SU-DHL-6 (cell line): ENCODE measurements around the gene MAST2.

Source experiments
- H2AFZ ChIP-seq: fragments of 200-600 bp; sonication (generic); 2 replicates; pipeline ENCODE4 v1.6.1; 2014; ENCODE audit warnings: low read depth, mild to moderate bottlenecking, moderate library complexity, mixed read lengths, antibody characterized with exemption, low read length; ENCODE audit not compliant: severe bottlenecking
- H3F3A ChIP-seq: fragments of 200-600 bp; shearing (Covaris generic); 2 replicates; pipeline ENCODE4 v1.6.0; 2016; ENCODE audit warnings: antibody characterized with exemption, mild to moderate bottlenecking; ENCODE audit not compliant: insufficient read depth
- H3K27ac ChIP-seq: fragments of 200-600 bp; sonication (generic); 2 replicates; pipeline ENCODE4 v1.5.1; 2016; ENCODE audit warnings: low read depth, mild to moderate bottlenecking, low read length, moderate library complexity, mixed read lengths
- H3K27me3 ChIP-seq: fragments of 200-600 bp; sonication (generic), shearing (Covaris generic); 2 replicates; pipeline ENCODE4 v1.6.0; 2014; ENCODE audit warnings: mild to moderate bottlenecking, low read length
- H3K36me3 ChIP-seq: fragments of 200-600 bp; sonication (generic); 2 replicates; pipeline ENCODE4 v1.6.1; 2014; ENCODE audit warnings: mild to moderate bottlenecking, low read length, mixed read lengths
- H3K4me2 ChIP-seq: fragments of 300-600, 200-600 bp; shearing (Covaris generic), sonication (generic); 2 replicates; pipeline ENCODE4 v1.6.0; 2014; ENCODE audit warnings: low read length, low read depth, mild to moderate bottlenecking; ENCODE audit not compliant: poor library complexity, severe bottlenecking
- H3K4me3 ChIP-seq: fragments of 200-600 bp; sonication (generic); 2 replicates; pipeline ENCODE4 v1.5.1; 2014; ENCODE audit warnings: antibody characterized with exemption, low read length, mild to moderate bottlenecking, mixed read lengths; ENCODE audit not compliant: insufficient read depth, poor library complexity, severe bottlenecking
- H3K79me2 ChIP-seq: fragments of 200-600 bp; sonication (generic); 2 replicates; pipeline ENCODE4 v1.6.1; 2014; ENCODE audit warnings: mild to moderate bottlenecking, low read length, moderate library complexity; ENCODE audit not compliant: insufficient read depth
- H3K9ac ChIP-seq: fragments of 200-600 bp; sonication (generic); 2 replicates; pipeline ENCODE4 v1.7.0; 2014; ENCODE audit warnings: mild to moderate bottlenecking, low read length
- H3K9me2 ChIP-seq: fragments of 200-600 bp; sonication (generic); replicated peaks from 2 replicates; pipeline ENCODE4 v1.6.1; 2014; ENCODE audit warnings: low read length; ENCODE audit not compliant: insufficient read depth
- H3K9me3 ChIP-seq: fragments of 200-600 bp; sonication (generic); 2 replicates; pipeline ENCODE4 v1.6.1; 2014; ENCODE audit warnings: low read length, mixed read lengths; ENCODE audit not compliant: insufficient read depth
- H4K20me1 ChIP-seq: fragments of 200-600 bp; sonication (generic); 2 replicates; pipeline ENCODE4 v1.6.1; 2014; ENCODE audit warnings: low read depth, mild to moderate bottlenecking, antibody characterized with exemption, low read length, moderate library complexity, mixed read lengths
- EZH2phosphoT487 ChIP-seq: fragments of 200-600 bp; sonication (generic), shearing (Covaris generic); conservative IDR thresholded peaks from 2 replicates; pipeline ENCODE4 v1.6.1; 2018; ENCODE audit warnings: mild to moderate bottlenecking, antibody characterized with exemption, low read length, moderate library complexity, mixed read lengths
- TF ChIP-seq, protein P1 (sequence below): fragments of 200-600 bp; sonication (generic); IDR thresholded peaks from one replicate; pipeline ENCODE4 v1.5.1; 2017; ENCODE audit warnings: antibody characterized with exemption, mild to moderate bottlenecking, low read length, moderate library complexity; ENCODE audit not compliant: insufficient read depth, poor library complexity, severe bottlenecking

The MAST2 gene

DNA sequence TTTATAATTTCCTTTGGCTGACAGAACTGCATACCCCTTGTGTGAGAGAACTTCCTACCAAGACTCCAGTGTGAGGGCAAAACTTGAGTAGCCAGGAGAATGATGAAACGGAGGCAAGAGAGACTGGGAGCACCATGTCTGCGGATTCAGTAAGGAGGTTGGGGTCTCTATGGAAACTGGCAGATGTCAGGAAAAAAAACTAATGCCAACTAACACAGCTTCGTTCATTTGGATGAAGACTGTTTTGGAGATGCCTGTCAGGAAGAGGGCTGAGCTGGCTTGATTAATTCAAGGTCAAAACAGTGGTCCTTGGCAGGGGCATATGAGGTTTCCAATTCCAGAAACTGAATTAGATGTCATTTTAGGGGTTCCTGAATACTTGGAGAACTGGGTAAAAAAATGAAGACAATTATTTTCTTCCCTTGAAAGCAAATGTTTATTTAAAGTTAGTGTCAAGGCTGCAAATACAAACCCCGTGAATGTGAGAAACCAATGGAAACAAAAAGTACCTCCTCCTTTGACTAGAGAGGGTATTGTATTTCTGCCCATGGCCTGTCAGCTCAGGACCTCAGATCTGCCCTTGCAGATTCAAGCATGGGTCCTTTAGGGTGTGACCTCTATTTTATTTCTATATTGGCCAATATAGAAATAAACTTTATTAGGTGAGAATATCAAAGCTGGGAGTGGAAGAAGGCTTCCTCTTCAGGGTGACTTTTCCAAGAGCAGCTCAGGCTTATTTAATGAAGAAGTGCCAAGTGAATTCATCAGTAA, 110.5 kb downstream of the MAST2 start:
- Histone ChIP-seq H3K4me2 (no peak overlapping the region), H2AFZ (no peak overlapping the region), H3K27me3 (no peaks in the 10 kb centered on the region), H3K79me2 (peaks cover 52% of the 10 kb centered on the region), H3K36me3 (peaks cover 11% of the 10 kb centered on the region; the same call in 1 of the 2 replicates), H3K9me3 (no peaks in the 10 kb centered on the region), H3K4me3 (no peak overlapping the region), H3F3A (0 out of 2 replicates have a peak, but pooled peaks cover 2% of the 10 kb centered on the region), H3K9ac (no peak overlapping the region), H3K9me2 (no peaks in the 10 kb centered on the region), H3K27ac (no peak overlapping the region), H4K20me1 (no peaks in the 10 kb centered on the region)
- TF ChIP-seq EZH2phosphoT487, result no peak
- TF ChIP-seq, protein P1, sequence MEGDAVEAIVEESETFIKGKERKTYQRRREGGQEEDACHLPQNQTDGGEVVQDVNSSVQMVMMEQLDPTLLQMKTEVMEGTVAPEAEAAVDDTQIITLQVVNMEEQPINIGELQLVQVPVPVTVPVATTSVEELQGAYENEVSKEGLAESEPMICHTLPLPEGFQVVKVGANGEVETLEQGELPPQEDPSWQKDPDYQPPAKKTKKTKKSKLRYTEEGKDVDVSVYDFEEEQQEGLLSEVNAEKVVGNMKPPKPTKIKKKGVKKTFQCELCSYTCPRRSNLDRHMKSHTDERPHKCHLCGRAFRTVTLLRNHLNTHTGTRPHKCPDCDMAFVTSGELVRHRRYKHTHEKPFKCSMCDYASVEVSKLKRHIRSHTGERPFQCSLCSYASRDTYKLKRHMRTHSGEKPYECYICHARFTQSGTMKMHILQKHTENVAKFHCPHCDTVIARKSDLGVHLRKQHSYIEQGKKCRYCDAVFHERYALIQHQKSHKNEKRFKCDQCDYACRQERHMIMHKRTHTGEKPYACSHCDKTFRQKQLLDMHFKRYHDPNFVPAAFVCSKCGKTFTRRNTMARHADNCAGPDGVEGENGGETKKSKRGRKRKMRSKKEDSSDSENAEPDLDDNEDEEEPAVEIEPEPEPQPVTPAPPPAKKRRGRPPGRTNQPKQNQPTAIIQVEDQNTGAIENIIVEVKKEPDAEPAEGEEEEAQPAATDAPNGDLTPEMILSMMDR, result no peak

DNA sequence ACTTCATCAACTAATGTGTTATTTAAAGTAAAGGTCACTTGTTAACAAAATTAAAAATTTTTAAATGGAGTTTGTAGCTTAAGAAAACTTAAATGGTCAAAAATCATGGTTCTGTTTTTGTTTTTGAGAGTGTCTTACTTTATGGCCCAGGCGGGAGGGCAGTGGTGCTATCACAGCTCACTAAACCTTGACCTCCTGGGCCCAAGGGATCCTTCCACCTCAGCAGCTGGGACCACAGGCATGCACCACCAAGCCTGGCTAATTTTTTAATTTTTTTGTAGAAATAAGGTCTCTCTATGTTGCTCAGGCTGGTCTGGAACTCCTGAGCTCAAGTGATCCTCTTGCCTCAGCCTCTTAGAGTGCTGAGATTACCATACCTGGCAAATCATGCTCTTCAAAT, 111.4 kb downstream of the MAST2 start:
- TF ChIP-seq, protein P1, result no peak
- no peak for TF ChIP-seq EZH2phosphoT487
- no peaks in the 10 kb centered on the region for H3F3A ChIP-seq
- no peak overlapping the region for H3K4me2 ChIP-seq
- H3K27me3 ChIP-seq, result no peaks in the 10 kb centered on the region
- H3K9ac ChIP-seq, result no peak overlapping the region
- H3K27ac ChIP-seq, result no peak overlapping the region
- H2AFZ ChIP-seq, result no peak overlapping the region
- H3K36me3 ChIP-seq, result 0 out of 2 replicates have a peak, but pooled peaks cover 9% of the 10 kb centered on the region
- H3K79me2 ChIP-seq, result peaks cover 45% of the 10 kb centered on the region
- no peak overlapping the region for H3K4me3 ChIP-seq
- H3K9me3 ChIP-seq, result no peaks in the 10 kb centered on the region
- no peaks in the 10 kb centered on the region for H3K9me2 ChIP-seq
- no peaks in the 10 kb centered on the region for H4K20me1 ChIP-seq

DNA sequence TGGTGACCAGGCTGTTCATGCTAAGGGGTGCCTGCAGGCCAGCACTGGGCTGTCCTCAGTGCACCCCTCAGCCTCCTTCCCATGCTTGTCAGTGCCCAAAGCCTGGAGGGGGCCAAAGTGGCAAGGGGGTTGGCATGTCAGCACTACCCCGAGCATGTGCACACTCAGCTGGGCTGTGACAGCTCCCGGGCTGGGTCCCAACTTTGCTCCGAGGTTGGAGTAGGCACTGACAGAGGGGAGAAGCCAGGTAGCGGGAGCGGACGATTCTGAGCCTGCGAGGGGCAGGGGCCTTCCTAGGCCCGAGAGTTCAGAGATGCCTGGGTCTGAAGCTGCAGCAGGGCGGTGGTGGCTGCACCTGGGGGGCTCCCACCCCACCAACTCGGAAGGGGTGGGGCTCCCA, 119.0 kb downstream of the MAST2 start:
- Histone ChIP-seq H3K27me3 (no peaks in the 10 kb centered on the region), H3K4me3 (no peak overlapping the region), H3F3A (peaks cover 21% of the 10 kb centered on the region), H3K4me2 (no peak overlapping the region), H3K9me3 (no peaks in the 10 kb centered on the region), H3K79me2 (peaks cover 45% of the 10 kb centered on the region), H2AFZ (no peak overlapping the region), H3K27ac (no peak overlapping the region), H4K20me1 (no peaks in the 10 kb centered on the region), H3K36me3 (peaks cover 2% of the 10 kb centered on the region; the same call in 1 of the 2 replicates), H3K9ac (no peak overlapping the region), H3K9me2 (no peaks in the 10 kb centered on the region)
- TF ChIP-seq EZH2phosphoT487, result no peak
- TF ChIP-seq, protein P1, result no peak
